ENCODE results near the gene NAA11.

NAA11 gene

GRCh38 chr4:79267671-79268070, 58.2 kb downstream of the NAA11 start:
- TF ChIP-seq, protein P1, sequence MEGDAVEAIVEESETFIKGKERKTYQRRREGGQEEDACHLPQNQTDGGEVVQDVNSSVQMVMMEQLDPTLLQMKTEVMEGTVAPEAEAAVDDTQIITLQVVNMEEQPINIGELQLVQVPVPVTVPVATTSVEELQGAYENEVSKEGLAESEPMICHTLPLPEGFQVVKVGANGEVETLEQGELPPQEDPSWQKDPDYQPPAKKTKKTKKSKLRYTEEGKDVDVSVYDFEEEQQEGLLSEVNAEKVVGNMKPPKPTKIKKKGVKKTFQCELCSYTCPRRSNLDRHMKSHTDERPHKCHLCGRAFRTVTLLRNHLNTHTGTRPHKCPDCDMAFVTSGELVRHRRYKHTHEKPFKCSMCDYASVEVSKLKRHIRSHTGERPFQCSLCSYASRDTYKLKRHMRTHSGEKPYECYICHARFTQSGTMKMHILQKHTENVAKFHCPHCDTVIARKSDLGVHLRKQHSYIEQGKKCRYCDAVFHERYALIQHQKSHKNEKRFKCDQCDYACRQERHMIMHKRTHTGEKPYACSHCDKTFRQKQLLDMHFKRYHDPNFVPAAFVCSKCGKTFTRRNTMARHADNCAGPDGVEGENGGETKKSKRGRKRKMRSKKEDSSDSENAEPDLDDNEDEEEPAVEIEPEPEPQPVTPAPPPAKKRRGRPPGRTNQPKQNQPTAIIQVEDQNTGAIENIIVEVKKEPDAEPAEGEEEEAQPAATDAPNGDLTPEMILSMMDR (IDR thresholded peaks at IDR 0.05; ENCODE audit: extremely low read depth, missing control alignments), result no peak
- DNase-seq (ENCODE audit: low spot score), result no peak
